22Rv1 (cell line): Measurements from ENCODE around the gene NIPA2.

Experiments
- CTCF ChIP-seq: fragments of 450-650 bp; IDR thresholded peaks from 2 replicates; pipeline ENCODE4 v1.5.1; 2017; ENCODE audit warnings: mild to moderate bottlenecking
- ZFX ChIP-seq: fragments of 450-650 bp; IDR thresholded peaks from 2 replicates; pipeline ENCODE4 v1.6.1; 2017; ENCODE audit warnings: antibody characterized with exemption, borderline replicate concordance

DNA sequence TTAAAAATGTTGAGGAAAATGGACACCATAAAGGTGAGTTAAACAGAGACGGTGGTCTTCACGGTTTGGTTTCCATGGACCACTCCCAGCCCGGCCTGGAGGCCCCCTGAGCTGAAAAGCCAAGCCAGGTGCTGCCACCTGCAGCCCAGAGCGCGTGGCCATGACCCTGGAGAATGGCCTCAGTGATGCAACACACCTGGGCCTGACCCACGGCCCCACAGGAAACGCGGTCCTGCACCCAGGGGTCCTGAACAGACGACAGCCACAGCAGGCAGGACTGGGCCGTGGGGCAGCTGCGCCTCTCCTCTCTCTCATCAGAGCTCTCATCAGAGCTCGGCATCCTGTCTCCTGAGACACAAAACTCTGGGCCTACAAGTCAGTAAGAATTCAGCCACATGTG, 64.1 kb downstream of the NIPA2 start:
- TF ChIP-seq CTCF (no peak), ZFX (no peak)
